ENCODE data around the gene PTPN14. TPM values are rescaled to one million over a fixed set of nuclear protein-coding genes. Genes with fewer than 3 reads are reported as not detected.

The PTPN14 gene
- total and polyA plus RNA-seq, 2 of the 4 experiments (the other 2 are of a cell fraction) = 21.5 to 31.7 TPM

DNA sequence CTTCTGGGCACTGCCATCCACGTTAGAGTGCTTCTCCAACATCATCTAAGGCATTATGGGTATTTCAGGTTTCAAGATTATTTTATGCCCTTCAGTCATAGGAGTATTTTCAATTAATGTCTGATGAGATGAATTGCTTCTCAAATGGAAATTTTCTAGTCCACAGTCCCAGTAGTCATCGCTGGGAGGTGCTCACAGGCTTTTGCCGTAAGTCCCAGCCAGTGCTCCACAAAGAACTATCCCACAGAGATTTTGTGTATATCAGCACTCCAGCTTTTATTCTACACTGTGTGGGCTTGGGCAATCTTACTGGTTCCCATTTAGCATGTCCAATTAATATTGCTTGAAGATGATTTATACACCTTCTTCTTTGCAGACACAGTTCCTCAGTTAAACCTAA lies 209.5 kb downstream of the PTPN14 start:
- no TSS peak for BruUV-seq (replicated peaks)
- no peak overlapping the region for H2BK15ac ChIP-seq (ENCODE audit: low read depth, low read length)
- no peak overlapping the region for H3K18ac ChIP-seq (ENCODE audit: low read depth, low read length)
- WGBS, 2 experiments (ENCODE audit: extremely low coverage in 2 of 2, insufficient read length in 1 of 2) = no CpG with 5 or more reads among the region's 3 CpGs
- H3K4me1 ChIP-seq (ENCODE audit: control insufficient read depth, insufficient read depth, low read length) = peaks cover 8% of the 10 kb centered on the region
- no peaks in the 10 kb centered on the region for H4K20me1 ChIP-seq (ENCODE audit: insufficient read depth, low read length)
- H3K9me3 ChIP-seq (ENCODE audit: control insufficient read depth, insufficient read depth, low read length) = no peaks in the 10 kb centered on the region
- no peak overlapping the region for H2BK120ac ChIP-seq (ENCODE audit: low read depth, low read length)
- no peak overlapping the region for H3K27ac ChIP-seq (ENCODE audit: insufficient read depth, low read length)
- intact Hi-C loops (cut with micrococcal nuclease) (no loop called here), in situ Hi-C loops (cut with MboI; ENCODE audit: low sequenced_read_pairs) (no loop called here), dilution Hi-C loops (cut with HindIII; ENCODE audit: low sequenced_read_pairs, unreplicated experiment) (no loop called here)
- ATAC-seq (ENCODE audit: low read depth) = no peak
- no peak overlapping the region for H3K56ac ChIP-seq (ENCODE audit: extremely low read depth, insufficient read depth, low read length)
- TF ChIP-seq MAFK (IDR thresholded peaks at IDR 0.05; ENCODE audit: low read depth, low read length) (no peak), BHLHE40 (IDR thresholded peaks at IDR 0.05; ENCODE audit: low read depth, low read length) (no peak), POLR2A (IDR thresholded peaks at IDR 0.05; ENCODE audit: low read depth, low read length) (no peak), SMC3 (IDR thresholded peaks at IDR 0.05; ENCODE audit: low read depth, low read length) (no peak), CHD1 (IDR thresholded peaks at IDR 0.05; ENCODE audit: low read depth, low read length) (no peak), RFX5 (IDR thresholded peaks at IDR 0.05; ENCODE audit: low read depth, low read length) (no peak), RAD21 (IDR thresholded peaks at IDR 0.05; ENCODE audit: low read length) (no peak), RCOR1 (IDR thresholded peaks at IDR 0.05; ENCODE audit: insufficient replicate concordance, low read length) (no peak), CEBPB (IDR thresholded peaks at IDR 0.05; ENCODE audit: low read depth, low read length) (no peak), MAZ (IDR thresholded peaks at IDR 0.05; ENCODE audit: borderline replicate concordance, low read depth, low read length) (no peak), FOS (IDR thresholded peaks at IDR 0.05; ENCODE audit: low read depth, low read length) (no peak), NFE2L2 (IDR thresholded peaks at IDR 0.05; ENCODE audit: low read depth, low read length) (no peak), MXI1 (IDR thresholded peaks at IDR 0.05; ENCODE audit: borderline replicate concordance, low read depth, low read length) (no peak)
- TF ChIP-seq, protein P1, sequence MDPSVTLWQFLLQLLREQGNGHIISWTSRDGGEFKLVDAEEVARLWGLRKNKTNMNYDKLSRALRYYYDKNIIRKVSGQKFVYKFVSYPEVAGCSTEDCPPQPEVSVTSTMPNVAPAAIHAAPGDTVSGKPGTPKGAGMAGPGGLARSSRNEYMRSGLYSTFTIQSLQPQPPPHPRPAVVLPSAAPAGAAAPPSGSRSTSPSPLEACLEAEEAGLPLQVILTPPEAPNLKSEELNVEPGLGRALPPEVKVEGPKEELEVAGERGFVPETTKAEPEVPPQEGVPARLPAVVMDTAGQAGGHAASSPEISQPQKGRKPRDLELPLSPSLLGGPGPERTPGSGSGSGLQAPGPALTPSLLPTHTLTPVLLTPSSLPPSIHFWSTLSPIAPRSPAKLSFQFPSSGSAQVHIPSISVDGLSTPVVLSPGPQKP (IDR thresholded peaks at IDR 0.05; ENCODE audit: borderline replicate concordance, low read depth, low read length) = no peak
- TF ChIP-seq, protein P2, sequence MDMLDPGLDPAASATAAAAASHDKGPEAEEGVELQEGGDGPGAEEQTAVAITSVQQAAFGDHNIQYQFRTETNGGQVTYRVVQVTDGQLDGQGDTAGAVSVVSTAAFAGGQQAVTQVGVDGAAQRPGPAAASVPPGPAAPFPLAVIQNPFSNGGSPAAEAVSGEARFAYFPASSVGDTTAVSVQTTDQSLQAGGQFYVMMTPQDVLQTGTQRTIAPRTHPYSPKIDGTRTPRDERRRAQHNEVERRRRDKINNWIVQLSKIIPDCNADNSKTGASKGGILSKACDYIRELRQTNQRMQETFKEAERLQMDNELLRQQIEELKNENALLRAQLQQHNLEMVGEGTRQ (IDR thresholded peaks at IDR 0.05; ENCODE audit: low read depth, low read length) = no peak
- TF ChIP-seq, protein P3, sequence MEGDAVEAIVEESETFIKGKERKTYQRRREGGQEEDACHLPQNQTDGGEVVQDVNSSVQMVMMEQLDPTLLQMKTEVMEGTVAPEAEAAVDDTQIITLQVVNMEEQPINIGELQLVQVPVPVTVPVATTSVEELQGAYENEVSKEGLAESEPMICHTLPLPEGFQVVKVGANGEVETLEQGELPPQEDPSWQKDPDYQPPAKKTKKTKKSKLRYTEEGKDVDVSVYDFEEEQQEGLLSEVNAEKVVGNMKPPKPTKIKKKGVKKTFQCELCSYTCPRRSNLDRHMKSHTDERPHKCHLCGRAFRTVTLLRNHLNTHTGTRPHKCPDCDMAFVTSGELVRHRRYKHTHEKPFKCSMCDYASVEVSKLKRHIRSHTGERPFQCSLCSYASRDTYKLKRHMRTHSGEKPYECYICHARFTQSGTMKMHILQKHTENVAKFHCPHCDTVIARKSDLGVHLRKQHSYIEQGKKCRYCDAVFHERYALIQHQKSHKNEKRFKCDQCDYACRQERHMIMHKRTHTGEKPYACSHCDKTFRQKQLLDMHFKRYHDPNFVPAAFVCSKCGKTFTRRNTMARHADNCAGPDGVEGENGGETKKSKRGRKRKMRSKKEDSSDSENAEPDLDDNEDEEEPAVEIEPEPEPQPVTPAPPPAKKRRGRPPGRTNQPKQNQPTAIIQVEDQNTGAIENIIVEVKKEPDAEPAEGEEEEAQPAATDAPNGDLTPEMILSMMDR (conservative IDR thresholded peaks at IDR 0.05; ENCODE audit: low read depth, low read length) = no peak
- no peak overlapping the region for H3K4me2 ChIP-seq (ENCODE audit: low read depth, low read length)
- no peak overlapping the region for H4K5ac ChIP-seq (ENCODE audit: low read depth, low read length)
- DNase-seq = no peak
- no peaks in the 10 kb centered on the region for H3K27me3 ChIP-seq (ENCODE audit: control insufficient read depth, insufficient read depth, low read length)
- no peak overlapping the region for H3K23ac ChIP-seq (ENCODE audit: low read depth, low read length)
- no peak overlapping the region for H3K4ac ChIP-seq (ENCODE audit: low read depth, low read length)
- H3K14ac ChIP-seq (replicated peaks; ENCODE audit: low read depth, low read length) = no peak overlapping the region
- no peak overlapping the region for H2AK9ac ChIP-seq (replicated peaks; ENCODE audit: low read depth, low read length, poor library complexity)
- peaks cover 17% of the 10 kb centered on the region for H3K36me3 ChIP-seq (ENCODE audit: control insufficient read depth, insufficient read depth, low read length)
- H3K9ac ChIP-seq (ENCODE audit: low read depth, low read length) = no peak overlapping the region
- H4K91ac ChIP-seq (ENCODE audit: insufficient read depth, low read depth, low read length) = no peak overlapping the region
- H3K79me1 ChIP-seq (ENCODE audit: low read depth in 1 of 2, low read length in 2 of 2) = peaks cover 0 to 15% of the 10 kb centered on the region in 2 experiments; a peak in 1 of 4 replicates
- ChIA-PET POLR2A (ENCODE audit: unreplicated experiment) (no interaction called here), CTCF (interaction anchor here (0.5 to 1.2 kb wide), 2 partner anchors 9 to 1199 kb away, joined by 3 read pairs; no protein-coding TSS in a partner anchor)
- no peak overlapping the region for H2BK5ac ChIP-seq (ENCODE audit: low read depth, low read length, poor library complexity, severe bottlenecking)
- H3K4me3 ChIP-seq (ENCODE audit: insufficient read depth, low read depth, low read length) = no peak overlapping the region
- no peak overlapping the region for H2AK5ac ChIP-seq (ENCODE audit: low read depth, low read length)
- no peak overlapping the region for H2BK20ac ChIP-seq (ENCODE audit: low read depth, low read length)
- peaks cover 12% of the 10 kb centered on the region for H3K9me1 ChIP-seq (ENCODE audit: insufficient read depth, low read length)
- no peak overlapping the region for H2AFZ ChIP-seq (replicated peaks; ENCODE audit: low read length, poor library complexity)
- no peak overlapping the region for H4K8ac ChIP-seq (ENCODE audit: low read depth in 2 of 2, low read length in 2 of 2)

Measured in IMR-90 (cell line).